IPS DF 4.7 (cell line): ENCODE results near the gene ZFYVE27.

Source experiments
- DNase-seq: peaks from one replicate; pipeline ENCODE4 v3.0.0-alpha.2; 2013; ENCODE audit warnings: low spot score; ENCODE audit errors: extremely low read depth

The ZFYVE27 gene

GRCh38 chr10:97768322-97769315 is 31.7 kb downstream of the ZFYVE27 start:
- no peak for DNase-seq

GRCh38 chr10:97770255-97770654 is 33.3 kb downstream of the ZFYVE27 start:
- DNase-seq = no peak

- DNase-seq = no peak
These were observed 34.3 kb downstream of the ZFYVE27 start for GRCh38 chr10:97771055-97771891.

GRCh38 chr10:97771913-97772823 is 35.2 kb downstream of the ZFYVE27 start, which contains the start of gene SFRP5:
SFRP5 (minus strand) TSS chr10:97771999; CDS start chr10:97771833, 166 bp downstream.
- no peak for DNase-seq

- no peak for DNase-seq
These were observed 36.2 kb downstream of the ZFYVE27 start for GRCh38 chr10:97773096-97773495.

GRCh38 chr10:97774811-97775294 is 37.9 kb downstream of the ZFYVE27 start:
- DNase-seq = no peak

GRCh38 chr10:97777143-97777542 is 40.2 kb downstream of the ZFYVE27 start:
- DNase-seq = no peak

GRCh38 chr10:97778452-97779302 is 41.7 kb downstream of the ZFYVE27 start:
- no peak for DNase-seq

GRCh38 chr10:97779492-97779891 is 42.6 kb downstream of the ZFYVE27 start:
- no peak for DNase-seq

- DNase-seq = no peak
These were observed 43.0 kb downstream of the ZFYVE27 start for GRCh38 chr10:97779975-97780374.

- no peak for DNase-seq
These were observed 44.1 kb downstream of the ZFYVE27 start for GRCh38 chr10:97780841-97781617.

GRCh38 chr10:97781618-97782331 is 44.8 kb downstream of the ZFYVE27 start:
- no peak for DNase-seq

- no peak for DNase-seq
These were observed 45.7 kb downstream of the ZFYVE27 start for GRCh38 chr10:97782455-97783228.

GRCh38 chr10:97784200-97784810 is 47.4 kb downstream of the ZFYVE27 start:
- DNase-seq = no peak

GRCh38 chr10:97785231-97785630 is 48.3 kb downstream of the ZFYVE27 start:
- DNase-seq = no peak

GRCh38 chr10:97785731-97786130 is 48.8 kb downstream of the ZFYVE27 start:
- no peak for DNase-seq
